ENCODE results near the gene ELFN1. TPM values are rescaled to one million over a fixed set of nuclear protein-coding genes. Genes with fewer than 3 reads are reported as not detected.

The ELFN1 gene
- total RNA-seq, 1 donor from 2014 or later: 0.62 TPM

DNA sequence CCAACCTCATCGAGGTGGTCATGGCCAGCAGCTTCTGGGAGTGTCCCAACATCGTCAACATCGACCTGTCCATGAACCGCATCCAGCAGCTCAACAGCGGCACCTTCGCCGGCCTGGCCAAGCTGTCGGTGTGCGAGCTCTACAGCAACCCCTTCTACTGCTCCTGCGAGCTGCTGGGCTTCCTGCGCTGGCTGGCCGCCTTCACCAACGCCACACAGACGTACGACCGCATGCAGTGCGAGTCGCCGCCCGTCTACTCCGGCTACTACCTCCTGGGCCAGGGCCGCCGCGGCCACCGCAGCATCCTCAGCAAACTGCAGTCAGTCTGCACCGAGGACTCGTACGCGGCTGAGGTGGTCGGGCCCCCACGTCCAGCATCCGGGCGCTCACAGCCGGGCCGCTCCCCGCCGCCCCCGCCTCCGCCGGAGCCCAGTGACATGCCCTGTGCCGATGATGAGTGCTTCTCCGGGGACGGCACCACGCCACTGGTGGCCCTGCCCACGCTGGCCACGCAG lies 75.0 kb downstream of the ELFN1 start:
- no peak for DNase-seq (ENCODE audit: extremely low spot score, unreplicated experiment)
- Mint-ChIP-seq H3K36me3 (ENCODE audit: unreplicated experiment) (no peaks in the 10 kb centered on the region), H3K4me1 (ENCODE audit: unreplicated experiment) (no peaks in the 10 kb centered on the region), H3K27ac (ENCODE audit: unreplicated experiment) (no peak overlapping the region), H3K9me3 (ENCODE audit: unreplicated experiment) (no peaks in the 10 kb centered on the region), H3K4me3 (ENCODE audit: unreplicated experiment) (no peak overlapping the region), H3K27me3 (ENCODE audit: unreplicated experiment) (peaks cover 2% of the 10 kb centered on the region)
- TF ChIP-seq, protein P1, sequence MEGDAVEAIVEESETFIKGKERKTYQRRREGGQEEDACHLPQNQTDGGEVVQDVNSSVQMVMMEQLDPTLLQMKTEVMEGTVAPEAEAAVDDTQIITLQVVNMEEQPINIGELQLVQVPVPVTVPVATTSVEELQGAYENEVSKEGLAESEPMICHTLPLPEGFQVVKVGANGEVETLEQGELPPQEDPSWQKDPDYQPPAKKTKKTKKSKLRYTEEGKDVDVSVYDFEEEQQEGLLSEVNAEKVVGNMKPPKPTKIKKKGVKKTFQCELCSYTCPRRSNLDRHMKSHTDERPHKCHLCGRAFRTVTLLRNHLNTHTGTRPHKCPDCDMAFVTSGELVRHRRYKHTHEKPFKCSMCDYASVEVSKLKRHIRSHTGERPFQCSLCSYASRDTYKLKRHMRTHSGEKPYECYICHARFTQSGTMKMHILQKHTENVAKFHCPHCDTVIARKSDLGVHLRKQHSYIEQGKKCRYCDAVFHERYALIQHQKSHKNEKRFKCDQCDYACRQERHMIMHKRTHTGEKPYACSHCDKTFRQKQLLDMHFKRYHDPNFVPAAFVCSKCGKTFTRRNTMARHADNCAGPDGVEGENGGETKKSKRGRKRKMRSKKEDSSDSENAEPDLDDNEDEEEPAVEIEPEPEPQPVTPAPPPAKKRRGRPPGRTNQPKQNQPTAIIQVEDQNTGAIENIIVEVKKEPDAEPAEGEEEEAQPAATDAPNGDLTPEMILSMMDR (IDR thresholded peaks at IDR 0.05): no peak

DNA sequence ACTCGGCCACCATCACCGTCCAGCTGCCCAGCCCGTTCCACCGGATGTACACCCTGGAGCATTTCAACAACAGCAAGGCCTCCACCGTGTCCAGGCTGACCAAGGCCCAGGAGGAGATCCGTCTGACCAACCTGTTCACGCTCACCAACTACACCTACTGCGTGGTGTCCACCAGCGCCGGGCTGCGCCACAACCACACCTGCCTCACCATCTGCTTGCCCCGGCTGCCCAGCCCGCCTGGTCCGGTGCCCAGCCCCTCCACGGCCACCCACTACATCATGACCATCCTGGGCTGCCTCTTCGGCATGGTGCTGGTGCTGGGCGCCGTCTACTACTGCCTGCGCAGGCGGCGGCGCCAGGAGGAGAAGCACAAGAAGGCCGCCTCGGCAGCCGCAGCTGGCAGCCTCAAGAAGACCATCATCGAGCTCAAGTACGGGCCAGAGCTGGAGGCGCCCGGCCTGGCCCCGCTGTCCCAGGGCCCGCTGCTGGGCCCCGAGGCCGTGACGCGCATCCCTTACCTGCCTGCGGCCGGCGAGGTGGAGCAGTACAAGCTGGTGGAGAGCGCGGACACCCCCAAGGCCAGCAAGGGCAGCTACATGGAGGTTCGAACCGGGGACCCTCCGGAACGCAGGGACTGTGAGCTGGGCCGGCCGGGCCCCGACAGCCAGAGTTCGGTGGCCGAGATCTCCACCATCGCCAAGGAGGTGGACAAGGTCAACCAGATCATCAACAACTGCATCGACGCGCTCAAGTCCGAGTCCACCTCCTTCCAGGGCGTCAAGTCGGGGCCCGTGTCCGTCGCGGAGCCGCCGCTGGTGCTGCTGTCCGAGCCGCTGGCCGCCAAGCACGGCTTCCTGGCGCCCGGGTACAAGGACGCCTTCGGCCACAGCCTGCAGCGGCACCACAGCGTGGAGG lies 75.8 kb downstream of the ELFN1 start:
- DNase-seq (ENCODE audit: extremely low spot score, unreplicated experiment): no peak
- Mint-ChIP-seq H3K4me1 (ENCODE audit: unreplicated experiment) (no peaks in the 10 kb centered on the region), H3K4me3 (ENCODE audit: unreplicated experiment) (no peak overlapping the region), H3K9me3 (ENCODE audit: unreplicated experiment) (no peaks in the 10 kb centered on the region), H3K27me3 (ENCODE audit: unreplicated experiment) (peaks cover 2% of the 10 kb centered on the region), H3K36me3 (ENCODE audit: unreplicated experiment) (no peaks in the 10 kb centered on the region), H3K27ac (ENCODE audit: unreplicated experiment) (no peak overlapping the region)
- TF ChIP-seq, protein P1 (IDR thresholded peaks at IDR 0.05): no peak

GRCh38 chr7:1746491-1746975 lies 76.5 kb downstream of the ELFN1 start:
- TF ChIP-seq, protein P1 (IDR thresholded peaks at IDR 0.05): no peak
- Mint-ChIP-seq H3K9me3 (ENCODE audit: unreplicated experiment) (no peaks in the 10 kb centered on the region), H3K36me3 (ENCODE audit: unreplicated experiment) (no peaks in the 10 kb centered on the region), H3K27ac (ENCODE audit: unreplicated experiment) (no peak overlapping the region), H3K4me1 (ENCODE audit: unreplicated experiment) (no peaks in the 10 kb centered on the region), H3K4me3 (ENCODE audit: unreplicated experiment) (no peak overlapping the region), H3K27me3 (ENCODE audit: unreplicated experiment) (peaks cover 2% of the 10 kb centered on the region)
- DNase-seq (ENCODE audit: extremely low spot score, unreplicated experiment): no peak

- TF ChIP-seq, protein P1 (IDR thresholded peaks at IDR 0.05): no peak
- no peaks in the 10 kb centered on the region for H3K4me1 Mint-ChIP-seq (ENCODE audit: unreplicated experiment)
- H3K27ac Mint-ChIP-seq (ENCODE audit: unreplicated experiment): no peak overlapping the region
- no peaks in the 10 kb centered on the region for H3K9me3 Mint-ChIP-seq (ENCODE audit: unreplicated experiment)
- peaks cover 2% of the 10 kb centered on the region for H3K27me3 Mint-ChIP-seq (ENCODE audit: unreplicated experiment)
- H3K4me3 Mint-ChIP-seq (ENCODE audit: unreplicated experiment): no peak overlapping the region
- no peaks in the 10 kb centered on the region for H3K36me3 Mint-ChIP-seq (ENCODE audit: unreplicated experiment)
- no peak for DNase-seq (ENCODE audit: extremely low spot score, unreplicated experiment)
Measured at GRCh38 chr7:1747004-1747801, 77.1 kb downstream of the ELFN1 start.

Measured in osteocyte (in vitro differentiated cells).